CD4-positive, alpha-beta memory T cell (primary cell): ENCODE data around the gene SIRT3. TPM values are rescaled to one million over a fixed set of nuclear protein-coding genes. Genes with fewer than 3 reads are reported as not detected.
"Not testable (repeated sequence)": the region's sequence is repeated elsewhere in the genome, so short reads cannot be mapped to it uniquely, and the experiment has no call there.

Experiments
- CTCF ChIA-PET: fragments of 350-600 bp; sonication (Branson Sonifier 250); formaldehyde crosslinking; loops from one replicate; lab custom pipeline; 2021; ENCODE audit warnings: inconsistent platforms; ENCODE audit not compliant: partially characterized antibody; lab: Charles Lee
- POLR2A ChIA-PET: fragments of 350-600 bp; sonication (Branson Sonifier 250); formaldehyde crosslinking; loops from one replicate; lab custom pipeline; 2021; ENCODE audit not compliant: partially characterized antibody; lab: Charles Lee
- DNase-seq, 5 donors: peaks; one replicate each; pipeline versions ENCODE4 v3.0.0 to v3.0.0-alpha.2; 2020 to 2022; ENCODE audit warnings: mixed read lengths in 1 of 5
- H3K27ac ChIP-seq: one replicate; pipeline ENCODE4 v1.7.0; 2013; ENCODE audit warnings: low read depth, low read length
- H3K27me3 ChIP-seq: 2 replicates; pipeline ENCODE4 v1.7.0; 2013; ENCODE audit warnings: mild to moderate bottlenecking, low read length, moderate library complexity; ENCODE audit not compliant: insufficient read depth
- H3K36me3 ChIP-seq: 2 replicates; pipeline ENCODE4 v1.7.0; 2013; ENCODE audit warnings: mild to moderate bottlenecking, low read length, moderate library complexity; ENCODE audit not compliant: insufficient read depth
- H3K4me1 ChIP-seq: 2 replicates; pipeline ENCODE4 v1.7.0; 2013; ENCODE audit warnings: mild to moderate bottlenecking, low read length, moderate library complexity; ENCODE audit not compliant: insufficient read depth
- H3K4me3 ChIP-seq, 2 donors: one replicate each; pipeline ENCODE4 v1.7.0; 2013; ENCODE audit warnings: low read length in 2 of 2, mild to moderate bottlenecking in 1 of 2
- H3K9me3 ChIP-seq, 2 donors: one replicate each; pipeline ENCODE4 v1.7.0; 2013; ENCODE audit warnings: low read length in 2 of 2, control low read depth in 1 of 2; ENCODE audit not compliant: control insufficient read depth in 1 of 2
- H3K27ac Mint-ChIP-seq, 7 donors: one replicate each; pipeline ENCODE4 v1.8.0; 2020 to 2021; ENCODE audit warnings: mixed read lengths in 7 of 7, mild to moderate bottlenecking in 6 of 7, inconsistent platforms in 3 of 7, moderate library complexity in 3 of 7
- H3K27me3 Mint-ChIP-seq, 2 donors: one replicate each; pipeline ENCODE4 v1.8.0; 2020 to 2021; ENCODE audit warnings: mixed read lengths in 2 of 2
- H3K36me3 Mint-ChIP-seq, 2 donors: one replicate each; pipeline ENCODE4 v1.8.0; 2020 to 2021; ENCODE audit warnings: mixed read lengths in 2 of 2, inconsistent platforms in 1 of 2, mild to moderate bottlenecking in 1 of 2
- H3K4me1 Mint-ChIP-seq, 4 donors: one replicate each; pipeline ENCODE4 v1.8.0; 2020 to 2021; ENCODE audit warnings: mixed read lengths in 4 of 4, mild to moderate bottlenecking in 1 of 4
- H3K4me3 Mint-ChIP-seq, 8 donors: one replicate each; pipeline ENCODE4 v1.8.0; 2020 to 2021; ENCODE audit warnings: mixed read lengths in 8 of 8, mild to moderate bottlenecking in 7 of 8, moderate library complexity in 6 of 8, inconsistent platforms in 3 of 8
- H3K9me3 Mint-ChIP-seq, 8 donors: one replicate each; pipeline ENCODE4 v1.8.0; 2020 to 2021; ENCODE audit warnings: mixed read lengths in 8 of 8, mild to moderate bottlenecking in 5 of 8, inconsistent platforms in 3 of 8, moderate library complexity in 1 of 8
- intact Hi-C: fragments of 100-400 bp; cut with micrococcal nuclease; formaldehyde crosslinking; loops from one replicate; pipeline ENCODE4 v1.15.1; 2023
- polyA plus RNA-seq, 2 donors: library from polyadenylated mRNA; unstranded; fragments of 300-500 nt; fragmentation: Illumina TruSeq; gene quantifications; one replicate each; pipeline ENCODE4 v1.2.3, GENCODE V29; 2021
- total RNA-seq, 2 experiments: library from RNA; stranded (reverse); gene quantifications; one replicate each; pipeline ENCODE4 v1.2.3, GENCODE V29; 2021

SIRT3 gene
- total and polyA plus RNA-seq, 4 experiments from 2014 or later: 11.2 to 30.7 (median 19.0) TPM

- H3K4me3 Mint-ChIP-seq, CTCF ChIA-PET: not testable (repeated sequence)
Observed at GRCh38 chr11:190546-190945, 45.6 kb downstream of the SIRT3 start.

GRCh38 chr11:189843-190311, 46.3 kb downstream of the SIRT3 start:
- H3K4me1 Mint-ChIP-seq: peaks cover 5 to 15% (median 11%) of the 10 kb centered on the region in 4 donors
- CTCF ChIA-PET, H3K27ac ChIP-seq, H3K27me3 ChIP-seq, H3K27me3 Mint-ChIP-seq, H3K9me3 Mint-ChIP-seq, H3K36me3 Mint-ChIP-seq, H3K36me3 ChIP-seq, H3K4me3 Mint-ChIP-seq, H3K9me3 ChIP-seq, POLR2A ChIA-PET, intact Hi-C loops, H3K4me3 ChIP-seq: not testable (repeated sequence)
- peak overlapping the region in 1 of 7 donors; percentile 75 for H3K27ac Mint-ChIP-seq
- DNase-seq: peak in 4 of 5 donors; percentile 35 to 80 (median 62)
- peaks cover 11% of the 10 kb centered on the region for H3K4me1 ChIP-seq

More at GRCh38 chr11:190546-190945, 45.6 kb downstream of the SIRT3 start:
- H3K4me1 ChIP-seq: peaks cover 11% of the 10 kb centered on the region
- H3K36me3 Mint-ChIP-seq, H3K27me3 Mint-ChIP-seq, H3K9me3 Mint-ChIP-seq, intact Hi-C loops, H3K9me3 ChIP-seq, H3K36me3 ChIP-seq, DNase-seq, H3K4me3 ChIP-seq, H3K27ac ChIP-seq, POLR2A ChIA-PET, H3K27me3 ChIP-seq: not testable (repeated sequence)
- H3K27ac Mint-ChIP-seq: peak overlapping the region in 3 of 7 donors; percentile 23 to 36 (median 32)
- H3K4me1 Mint-ChIP-seq: peaks cover 5 to 15% (median 11%) of the 10 kb centered on the region in 4 donors

- DNase-seq: peak in 1 of 5 donors; percentile 25
- H3K4me1 ChIP-seq: peaks cover 11% of the 10 kb centered on the region
- intact Hi-C loops, H3K27me3 ChIP-seq, POLR2A ChIA-PET, H3K9me3 ChIP-seq, H3K36me3 Mint-ChIP-seq, H3K4me3 Mint-ChIP-seq, H3K36me3 ChIP-seq, H3K27ac ChIP-seq, H3K27me3 Mint-ChIP-seq, H3K4me3 ChIP-seq, H3K27ac Mint-ChIP-seq, CTCF ChIA-PET, H3K9me3 Mint-ChIP-seq: not testable (repeated sequence)
- peaks cover 5 to 15% (median 11%) of the 10 kb centered on the region in 4 donors for H3K4me1 Mint-ChIP-seq
Observed at GRCh38 chr11:189200-189783, 46.9 kb downstream of the SIRT3 start.

- H3K36me3 Mint-ChIP-seq, CTCF ChIA-PET, H3K36me3 ChIP-seq, H3K9me3 Mint-ChIP-seq, intact Hi-C loops, H3K4me3 ChIP-seq, H3K27ac Mint-ChIP-seq, H3K4me3 Mint-ChIP-seq, H3K27me3 ChIP-seq, H3K4me1 ChIP-seq, H3K4me1 Mint-ChIP-seq, H3K27ac ChIP-seq, H3K27me3 Mint-ChIP-seq, H3K9me3 ChIP-seq, POLR2A ChIA-PET: not testable (repeated sequence)
- peak in 1 of 5 donors; percentile 15 for DNase-seq
Observed at GRCh38 chr11:180242-180641, 55.9 kb downstream of the SIRT3 start.

Other genes starting within 250 kb of the SIRT3 start
- not detected for gene SCGB1C1, start 43.3 kb downstream of the SIRT3 start, total RNA-seq
- not detected for gene SCGB1C1, start 43.3 kb downstream of the SIRT3 start, polyA plus RNA-seq
- gene BET1L, start 28.9 kb downstream of the SIRT3 start, total RNA-seq: 100 to 1,000 TPM; 122 to 129 TPM
- 10 to 100 TPM; 61.9 to 64.5 TPM for gene BET1L, start 28.9 kb downstream of the SIRT3 start, polyA plus RNA-seq
- gene RIC8A, start 28.6 kb downstream of the SIRT3 start, total RNA-seq: 100 to 1,000 TPM in 1 of 2 experiments, 10 to 100 TPM in 1; 96.7 to 111 TPM
- 100 to 1,000 TPM in 1 of 2 donors, 10 to 100 TPM in 1; 91.2 to 106 TPM for gene RIC8A, start 28.6 kb downstream of the SIRT3 start, polyA plus RNA-seq
- gene PSMD13, start 634 bp upstream of the SIRT3 start, total RNA-seq: 100 to 1,000 TPM in 1 of 2 experiments, 10 to 100 TPM in 1; 99.9 to 107 TPM
- 100 to 1,000 TPM; 179 to 247 TPM for gene PSMD13, start 634 bp upstream of the SIRT3 start, polyA plus RNA-seq
- 10 to 100 TPM; 25.9 to 26.3 TPM for gene NLRP6, start 42.1 kb upstream of the SIRT3 start, total RNA-seq
- 10 to 100 TPM in 1 of 2 donors, 1 to 10 TPM in 1; 1.4 to 10.8 TPM for gene NLRP6, start 42.1 kb upstream of the SIRT3 start, polyA plus RNA-seq
- 100 to 1,000 TPM; 304 TPM for gene PGGHG, start 52.8 kb upstream of the SIRT3 start, total RNA-seq
- gene PGGHG, start 52.8 kb upstream of the SIRT3 start, polyA plus RNA-seq: 1 to 10 TPM; 3.0 to 5.6 TPM
- not detected for gene IFITM5, start 63.2 kb upstream of the SIRT3 start, total RNA-seq
- not detected for gene IFITM5, start 63.2 kb upstream of the SIRT3 start, polyA plus RNA-seq
- 100 to 1,000 TPM; 202 to 203 TPM for gene IFITM2, start 71.5 kb upstream of the SIRT3 start, total RNA-seq
- 1,000 to 10,000 TPM; 2,491 to 3,716 TPM for gene IFITM2, start 71.5 kb upstream of the SIRT3 start, polyA plus RNA-seq
- 100 to 1,000 TPM; 119 to 121 TPM for gene IFITM1, start 77.7 kb upstream of the SIRT3 start, total RNA-seq
- 1,000 to 10,000 TPM; 2,073 to 2,173 TPM for gene IFITM1, start 77.7 kb upstream of the SIRT3 start, polyA plus RNA-seq
- 1 to 10 TPM; 6.2 to 7.2 TPM for gene IFITM3, start 84.5 kb upstream of the SIRT3 start, total RNA-seq
- 100 to 1,000 TPM in 1 of 2 donors, 1 to 10 TPM in 1; 9.1 to 108 TPM for gene IFITM3, start 84.5 kb upstream of the SIRT3 start, polyA plus RNA-seq
- gene B4GALNT4, start 133.2 kb upstream of the SIRT3 start, total RNA-seq: 1 to 10 TPM; 2.2 to 2.4 TPM
- gene B4GALNT4, start 133.2 kb upstream of the SIRT3 start, polyA plus RNA-seq: not detected
- gene PKP3, start 157.9 kb upstream of the SIRT3 start, total RNA-seq: not detected
- gene PKP3, start 157.9 kb upstream of the SIRT3 start, polyA plus RNA-seq: under 1 TPM in 1 of 2 donors, not detected in 1; 0.14 TPM
- gene SIGIRR, start 178.7 kb upstream of the SIRT3 start, total RNA-seq: 100 to 1,000 TPM; 437 to 440 TPM
- gene SIGIRR, start 178.7 kb upstream of the SIRT3 start, polyA plus RNA-seq: 100 to 1,000 TPM; 235 to 242 TPM
- 100 to 1,000 TPM; 120 to 123 TPM for gene ANO9, start 205.7 kb upstream of the SIRT3 start, total RNA-seq
- gene ANO9, start 205.7 kb upstream of the SIRT3 start, polyA plus RNA-seq: 10 to 100 TPM in 1 of 2 donors, 1 to 10 TPM in 1; 9.4 to 15.5 TPM
- gene PTDSS2, start 213.9 kb upstream of the SIRT3 start, total RNA-seq: 10 to 100 TPM; 23.3 to 26.1 TPM
- gene PTDSS2, start 213.9 kb upstream of the SIRT3 start, polyA plus RNA-seq: 1 to 10 TPM; 5.5 to 6.3 TPM